Measurements from ENCODE around the gene CCDC77.
"Not testable (repeated sequence)": the region's sequence is repeated elsewhere in the genome, so short reads cannot be mapped to it uniquely, and the experiment has no call there.

CCDC77 gene
- total RNA-seq, result 9.9 to 10.0 reads per million in 2 experiments

GRCh38 chr12:401235-402028 is at the start of gene CCDC77:
CCDC77 (plus strand) TSS chr12:401644; CDS start chr12:409384, 7,740 bp downstream.
- peak; percentile 87 for DNase-seq (ENCODE audit: low read depth)

- DNase-seq (ENCODE audit: low read depth), result no peak
Observed at GRCh38 chr12:356276-356988, 45.0 kb upstream of the CCDC77 start.

GRCh38 chr12:359091-359490 is 42.4 kb upstream of the CCDC77 start:
- DNase-seq (ENCODE audit: low read depth), result no peak

GRCh38 chr12:366820-367219 is 34.6 kb upstream of the CCDC77 start:
- no peak for DNase-seq (ENCODE audit: low read depth)

GRCh38 chr12:367972-368371 is 33.5 kb upstream of the CCDC77 start:
- DNase-seq (ENCODE audit: low read depth), result no peak

DNA sequence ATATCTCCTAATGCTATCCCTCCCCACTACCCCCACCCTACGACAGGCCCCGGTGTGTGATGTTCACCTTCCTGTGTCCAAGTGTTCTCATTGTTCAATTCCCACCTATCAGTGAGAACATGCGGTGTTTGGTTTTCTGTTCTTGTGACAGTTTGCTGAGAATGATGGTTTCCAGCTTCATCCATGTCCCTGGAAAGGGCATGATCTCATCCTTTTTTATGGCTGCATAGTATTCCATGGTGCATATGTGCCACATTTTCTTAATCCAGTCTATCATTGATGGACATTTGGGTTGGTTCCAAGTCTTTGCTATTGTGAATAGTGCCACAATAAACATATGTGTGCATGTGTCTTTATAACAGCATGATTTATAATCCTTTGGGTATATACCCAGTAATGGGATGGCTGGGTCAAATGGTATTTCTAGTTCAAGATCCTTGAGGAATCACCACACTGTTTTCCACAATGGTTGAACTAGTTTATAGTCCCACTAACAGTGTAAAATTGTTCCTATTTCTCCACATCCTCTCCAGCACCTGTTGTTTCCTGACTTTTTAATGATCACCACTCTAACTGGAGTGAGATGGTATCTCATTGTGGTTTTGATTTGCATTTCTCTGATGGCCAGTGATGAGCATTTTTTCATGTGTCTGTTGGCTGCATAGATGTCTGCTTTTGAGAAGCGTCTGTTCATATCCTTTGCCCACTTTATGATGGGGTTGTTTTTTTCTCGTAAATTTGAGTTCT is 30.5 kb upstream of the CCDC77 start:
- not testable (repeated sequence) for DNase-seq (ENCODE audit: low read depth)

DNA sequence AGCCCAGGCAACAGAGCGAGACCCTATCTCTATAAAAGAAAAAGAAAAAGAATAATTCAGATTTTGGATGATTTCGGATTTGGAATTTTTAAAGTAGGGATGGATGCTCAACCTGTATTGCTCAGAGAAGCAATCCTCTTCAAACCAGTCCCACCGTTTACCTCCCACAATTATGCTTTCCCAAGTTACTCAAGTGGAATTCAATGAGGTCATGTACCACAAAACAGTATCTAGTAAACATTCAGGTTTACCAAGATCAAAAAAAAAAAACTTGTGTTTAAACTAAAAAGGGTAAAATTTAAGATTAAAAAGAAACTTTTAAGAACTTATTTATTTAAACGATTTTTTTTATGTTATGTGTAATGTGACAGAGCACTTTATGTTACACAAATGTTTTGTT is 14.8 kb upstream of the CCDC77 start:
- no peak for DNase-seq (ENCODE audit: low read depth)

DNA sequence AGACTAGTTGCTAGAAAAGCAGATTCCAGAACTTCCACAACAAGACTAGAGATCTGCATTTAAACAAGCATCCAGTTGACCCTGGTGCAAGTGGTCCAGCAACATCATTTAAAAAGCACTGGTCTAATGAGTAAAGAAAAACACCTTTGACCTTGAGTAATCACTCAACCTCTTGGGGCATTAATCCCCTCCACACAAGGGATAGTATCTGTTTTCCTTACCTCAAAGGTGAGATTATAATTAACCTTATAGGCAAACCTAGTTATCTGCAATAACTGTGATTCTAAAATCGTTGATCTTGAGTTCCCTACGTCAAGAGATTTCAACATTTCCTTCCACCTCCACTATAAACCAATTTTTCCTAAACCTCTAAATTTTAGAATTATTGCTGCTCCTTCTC is 13.4 kb upstream of the CCDC77 start:
- no peak for DNase-seq (ENCODE audit: low read depth)

GRCh38 chr12:388541-389141 is 12.8 kb upstream of the CCDC77 start:
- DNase-seq (ENCODE audit: low read depth), result peak; percentile 31

GRCh38 chr12:389142-390096 is 12.0 kb upstream of the CCDC77 start, which contains the start of gene KDM5A:
KDM5A (minus strand) TSS chr12:389320; CDS start chr12:389091, 229 bp downstream.
- peak; percentile 88 for DNase-seq (ENCODE audit: low read depth)

DNA sequence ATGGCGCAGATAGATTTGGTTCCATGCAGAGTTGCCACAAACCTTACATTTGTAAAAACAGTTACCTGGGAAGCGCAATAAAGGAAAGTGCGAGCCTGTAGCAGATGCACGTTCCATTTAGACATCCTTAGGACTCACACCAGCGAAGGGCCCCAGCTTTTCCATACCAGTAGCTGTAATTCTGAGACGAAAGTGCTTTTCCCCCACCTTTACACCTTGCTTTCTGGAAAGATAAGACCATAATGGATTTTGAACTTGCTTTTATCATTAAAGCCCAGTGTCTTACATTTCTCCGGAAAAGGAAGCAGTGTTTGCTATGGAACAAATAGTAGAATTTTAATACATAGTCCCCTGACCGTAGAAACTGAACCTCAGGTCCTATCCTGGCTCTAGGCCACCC is 616 bp upstream of the CCDC77 start:
- DNase-seq (ENCODE audit: low read depth), result no peak

DNA sequence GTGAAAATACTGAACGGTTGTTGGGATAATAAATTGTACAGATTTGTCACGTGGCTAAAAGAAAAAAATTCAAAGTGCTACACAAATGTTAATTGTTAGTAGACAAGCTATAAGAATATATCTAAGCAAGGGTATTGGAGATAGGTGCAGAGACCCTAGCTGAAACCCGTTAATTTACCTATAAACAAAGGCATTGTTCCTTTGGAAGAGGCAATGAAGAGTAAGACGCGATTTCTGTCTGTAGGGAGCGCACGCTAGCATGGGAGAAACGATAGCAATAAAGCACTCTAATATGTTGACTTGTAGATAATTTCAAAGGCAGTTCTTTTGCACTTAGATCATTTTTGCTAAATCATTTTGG is 565 bp downstream of the CCDC77 start:
- DNase-seq (ENCODE audit: low read depth), result no peak

DNA sequence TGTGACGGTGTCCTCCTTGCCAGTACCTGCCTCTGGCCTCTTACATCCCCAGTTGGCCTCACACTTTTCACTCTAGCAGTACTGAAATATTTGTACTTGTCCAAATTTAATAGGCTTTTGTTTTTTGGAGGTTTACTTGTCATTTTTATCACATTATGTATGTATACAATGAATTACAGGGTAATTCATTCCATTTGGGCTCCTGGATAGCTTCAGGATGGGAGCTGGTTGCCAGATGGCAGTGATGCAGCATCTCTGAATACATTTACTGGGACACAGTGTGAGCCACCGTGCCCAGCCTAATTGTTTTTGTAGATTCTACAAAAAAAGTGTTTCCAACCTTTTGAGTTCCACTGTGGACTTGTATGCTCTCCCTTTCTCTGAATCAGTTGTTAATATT is 13.4 kb downstream of the CCDC77 start:
- DNase-seq (ENCODE audit: low read depth), result no peak

DNA sequence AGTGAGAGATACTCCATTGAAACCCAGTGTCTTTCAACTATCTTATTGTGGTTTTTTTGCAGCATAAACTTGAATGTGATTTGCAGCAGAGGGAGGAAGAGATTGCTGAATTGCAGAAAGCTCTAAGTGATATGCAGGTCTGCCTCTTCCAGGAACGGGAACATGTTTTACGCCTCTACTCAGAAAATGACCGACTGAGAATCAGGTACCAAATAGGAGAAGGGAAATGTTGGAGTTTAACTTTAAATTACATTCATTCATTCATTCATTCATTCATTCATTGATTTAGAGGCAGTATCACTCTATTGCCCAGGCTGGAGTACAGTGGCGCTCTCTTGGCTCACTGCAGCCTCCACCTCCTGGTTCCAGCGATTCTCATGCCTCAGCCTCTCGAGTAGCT is 17.0 kb downstream of the CCDC77 start:
- DNase-seq (ENCODE audit: low read depth), result no peak

GRCh38 chr12:422526-422925 is 21.1 kb downstream of the CCDC77 start:
- no peak for DNase-seq (ENCODE audit: low read depth)

DNA sequence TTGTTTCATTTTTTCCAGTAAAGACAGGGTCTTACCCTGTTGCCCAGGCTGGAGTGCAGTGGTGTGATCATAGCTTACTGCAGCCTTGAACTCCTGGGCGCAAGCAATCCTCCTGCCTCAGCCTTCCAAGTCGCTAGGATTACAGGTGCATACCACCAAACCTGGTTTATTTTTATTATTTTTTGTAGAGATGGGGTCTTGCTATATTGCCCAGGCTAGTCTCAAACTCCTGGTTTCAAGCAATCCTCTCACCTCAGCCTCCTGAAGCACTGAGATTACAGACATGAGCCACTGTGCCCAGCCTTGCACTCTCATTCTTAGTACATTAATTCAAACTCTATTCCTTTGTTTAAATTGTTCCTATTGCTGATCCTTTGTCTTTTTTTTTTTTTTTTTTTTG is 34.3 kb downstream of the CCDC77 start:
- DNase-seq (ENCODE audit: low read depth), result not testable (repeated sequence)

GRCh38 chr12:442235-442884 is 40.9 kb downstream of the CCDC77 start:
- DNase-seq (ENCODE audit: low read depth), result peak; percentile 24

GRCh38 chr12:447141-447540 is 45.7 kb downstream of the CCDC77 start:
- DNase-seq (ENCODE audit: low read depth), result no peak

- no peak for DNase-seq (ENCODE audit: low read depth)
Observed at GRCh38 chr12:449203-449602, 47.8 kb downstream of the CCDC77 start.

- DNase-seq (ENCODE audit: low read depth), result no peak
Observed at GRCh38 chr12:450438-450837, 49.0 kb downstream of the CCDC77 start.
